K562 (cell line): Measurements from ENCODE around the gene ACSL3. TPM values are rescaled to one million over a fixed set of nuclear protein-coding genes. Genes with fewer than 3 reads are reported as not detected.

Source experiments
- CBFA2T2 ChIP-seq: fragments of 450-650 bp; conservative IDR thresholded peaks from 2 replicates; pipeline ENCODE4 v1.6.1; 2017; ENCODE audit warnings: mild to moderate bottlenecking
- FOS ChIP-seq: IDR thresholded peaks from 3 replicates; pipeline ENCODE4 v1.6.1; 2011; ENCODE audit not compliant: insufficient read length; ENCODE audit errors: extremely low read depth
- FOXA1 ChIP-seq: fragments of 450-650 bp; IDR thresholded peaks from 2 replicates; pipeline ENCODE4 v1.6.1; 2016; ENCODE audit warnings: mild to moderate bottlenecking, borderline replicate concordance
- FOXJ3 ChIP-seq: sonication (generic); formaldehyde crosslinking; IDR thresholded peaks from 2 replicates; pipeline ENCODE4 v1.4.0; 2020; ENCODE audit warnings: mild to moderate bottlenecking, missing genetic modification reagents
- HSF4 ChIP-seq: fragments of 250-450 bp; sonication (Bioruptor Pico); IDR thresholded peaks from 2 replicates; pipeline ENCODE4 v2.1.2; 2022; ENCODE audit warnings: mild to moderate bottlenecking, moderate library complexity, borderline replicate concordance
- KAT8 ChIP-seq: fragments of 450-650 bp; IDR thresholded peaks from 2 replicates; pipeline ENCODE4 v1.6.1; 2016; ENCODE audit warnings: low read depth, mild to moderate bottlenecking
- KLF16 ChIP-seq: IDR thresholded peaks from 2 replicates; pipeline ENCODE4 v1.6.1; 2016; ENCODE audit warnings: antibody characterized with exemption
- KLF6 ChIP-seq: fragments of 250-450 bp; sonication (Bioruptor Pico); IDR thresholded peaks from 2 replicates; pipeline ENCODE4 v1.4.0; 2020; ENCODE audit warnings: mild to moderate bottlenecking, moderate library complexity, borderline replicate concordance
- MED1 ChIP-seq: sonication (generic); formaldehyde crosslinking; IDR thresholded peaks from 2 replicates; pipeline ENCODE4 v1.8.1; 2023; ENCODE audit warnings: missing genetic modification reagents, borderline replicate concordance
- MIER1 ChIP-seq: fragments of 450-650 bp; IDR thresholded peaks from 2 replicates; pipeline ENCODE4 v1.6.1; 2016; ENCODE audit warnings: antibody characterized with exemption, mild to moderate bottlenecking, low read depth
- NCOR1 ChIP-seq: fragments of 450-650 bp; IDR thresholded peaks from 2 replicates; pipeline ENCODE4 v1.6.1; 2016; ENCODE audit warnings: mild to moderate bottlenecking, moderate library complexity
- POLR2AphosphoS5 ChIP-seq: IDR thresholded peaks from 2 replicates; pipeline ENCODE4 v1.6.1; 2011; ENCODE audit warnings: mild to moderate bottlenecking, low read depth, low read length, moderate library complexity; ENCODE audit not compliant: control insufficient read depth, insufficient read depth
- PPARD ChIP-seq: fragments of 250-450 bp; sonication (Bioruptor Pico); IDR thresholded peaks from 2 replicates; pipeline ENCODE4 v1.8.0; 2022; ENCODE audit warnings: inconsistent platforms, mild to moderate bottlenecking, moderate library complexity
- RFX5 ChIP-seq: IDR thresholded peaks from 2 replicates; pipeline ENCODE4 v1.6.1; 2011; ENCODE audit warnings: low read depth, mild to moderate bottlenecking, improper control_type of control experiment, low read length
- SP1 ChIP-seq: sonication (generic); formaldehyde crosslinking; IDR thresholded peaks from 2 replicates; pipeline ENCODE4 v1.8.1; 2022; ENCODE audit warnings: mild to moderate bottlenecking, missing genetic modification reagents
- TCFL5 ChIP-seq: fragments of 250-450 bp; sonication (Bioruptor Pico); conservative IDR thresholded peaks from 2 replicates; pipeline ENCODE4 v1.6.1; 2021; ENCODE audit warnings: mild to moderate bottlenecking, moderate library complexity, matching md5 sums
- U2AF1 ChIP-seq: fragments of 200-400 bp; formaldehyde crosslinking; optimal IDR thresholded peaks from 2 replicates; pipeline ENCODE3; 2017; ENCODE audit warnings: mild to moderate bottlenecking, low read depth, low read length, moderate library complexity
- ZC3H4 ChIP-seq: sonication (generic); formaldehyde crosslinking; IDR thresholded peaks from 2 replicates; pipeline ENCODE4 v1.9.0; 2021; ENCODE audit warnings: missing genetic modification reagents, borderline replicate concordance
- ZNF12 ChIP-seq: sonication (generic); formaldehyde crosslinking; IDR thresholded peaks from 2 replicates; pipeline ENCODE4 v1.4.0; 2020; ENCODE audit warnings: mild to moderate bottlenecking, missing genetic modification reagents
- ZNF253 ChIP-seq: fragments of 250-450 bp; sonication (Bioruptor Pico); conservative IDR thresholded peaks from 2 replicates; pipeline ENCODE4 v1.6.1; 2021; ENCODE audit warnings: mild to moderate bottlenecking
- ZNF431 ChIP-seq: sonication (generic); formaldehyde crosslinking; IDR thresholded peaks from 2 replicates; pipeline ENCODE4 v1.8.0; 2022; ENCODE audit warnings: mild to moderate bottlenecking, missing genetic modification reagents
- ZNF584 ChIP-seq: fragments of 200-800 bp; sonication (Bioruptor generic); IDR thresholded peaks from 2 replicates; pipeline ENCODE4 v1.6.1; 2016; ENCODE audit warnings: low read depth, mild to moderate bottlenecking, missing genetic modification characterization, missing compliant biosample characterization
- ZNF830 ChIP-seq: fragments of 250-450 bp; sonication (Bioruptor Pico); IDR thresholded peaks from 2 replicates; pipeline ENCODE4 v1.5.0; 2021; ENCODE audit warnings: mild to moderate bottlenecking
- polyA plus RNA-seq, 8 experiments: library from polyadenylated mRNA; depleted of rRNA in 4 of 8; stranded (reverse) in 5 of 8; unstranded in 3 of 8; fragments of >200 nt; fragmentation: Nextera tagmentation in 2 of 8; fragmentation: Illumina TruSeq in 1 of 8; extraction: Ambion mirVana in 2 of 8; extraction: Trizol in 1 of 8; gene quantifications; 2 replicates each; pipeline versions ENCODE4 v1.2.1 to v1.2.3, GENCODE V29; 2011 to 2014; ENCODE audit warnings: inconsistent platforms in 1 of 8, missing spikeins in 1 of 8
- total RNA-seq, 7 experiments: library from RNA; depleted of rRNA in 6 of 7; stranded (reverse); fragments of >200 nt in 6 of 7; fragmentation: Illumina TruSeq in 2 of 7; extraction: Trizol in 2 of 7; gene quantifications; 2 replicates each; pipeline versions ENCODE4 v1.2.1 to v1.2.3, GENCODE V29; 2011 to 2021; ENCODE audit warnings: low replicate concordance in 1 of 7
- TF ChIP-seq, protein P1 (sequence below), 2 experiments: fragments of 450-650 bp in 1 of 2; sonication (generic) in 1 of 2; formaldehyde crosslinking; conservative IDR thresholded peaks; 2 replicates each; pipeline versions ENCODE4 v1.4.0 to v1.8.1; 2020 to 2022; ENCODE audit warnings: mild to moderate bottlenecking in 1 of 2, missing genetic modification reagents in 1 of 2
- TF ChIP-seq, protein P2 (sequence below): fragments of 450-650 bp; IDR thresholded peaks from 2 replicates; pipeline ENCODE4 v1.6.1; 2017; ENCODE audit warnings: antibody characterized with exemption, mild to moderate bottlenecking
- TF ChIP-seq, protein P3 (sequence below), 2 experiments: fragments of 450-650 bp in 1 of 2; sonication (generic) in 1 of 2; formaldehyde crosslinking in 1 of 2; IDR thresholded peaks in 1 of 2; conservative IDR thresholded peaks in 1 of 2; 2 replicates each; pipeline versions ENCODE4 v1.6.1 to v1.8.1; 2016 to 2023; ENCODE audit warnings: mild to moderate bottlenecking in 2 of 2, moderate library complexity in 2 of 2, inconsistent platforms in 1 of 2, missing genetic modification reagents in 1 of 2

The ACSL3 gene
- total and polyA plus RNA-seq, 9 of the 15 experiments (the other 6 are each of a cell fraction or from before 2014, with no cell fraction given) = 21.3 to 123 (median 85.2) TPM

- TF ChIP-seq SP1 (CRISPR knock-in tag) (no peak), ZNF12 (CRISPR knock-in tag) (no peak), FOXJ3 (CRISPR knock-in tag) (no peak), FOS (no peak), KLF16 (peak; percentile 66; the same call in 1 of the 2 replicates), ZNF431 (CRISPR knock-in tag) (no peak), ZNF830 (CRISPR knock-in tag) (no peak), ZC3H4 (no peak), NCOR1 (peak; percentile 78), KAT8 (no peak), ZNF584 (CRISPR knock-in tag) (no peak), KLF6 (CRISPR knock-in tag) (no peak), HSF4 (CRISPR knock-in tag) (no peak), U2AF1 (no peak), ZNF253 (no peak), POLR2AphosphoS5 (peak; percentile 57; the same call in 1 of the 2 replicates), MED1 (CRISPR knock-in tag) (no peak), MIER1 (no peak), CBFA2T2 (peak; percentile 78), FOXA1 (no peak), RFX5 (no peak), PPARD (no peak), TCFL5 (no peak)
- TF ChIP-seq, protein P1, sequence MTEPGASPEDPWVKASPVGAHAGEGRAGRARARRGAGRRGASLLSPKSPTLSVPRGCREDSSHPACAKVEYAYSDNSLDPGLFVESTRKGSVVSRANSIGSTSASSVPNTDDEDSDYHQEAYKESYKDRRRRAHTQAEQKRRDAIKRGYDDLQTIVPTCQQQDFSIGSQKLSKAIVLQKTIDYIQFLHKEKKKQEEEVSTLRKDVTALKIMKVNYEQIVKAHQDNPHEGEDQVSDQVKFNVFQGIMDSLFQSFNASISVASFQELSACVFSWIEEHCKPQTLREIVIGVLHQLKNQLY (CRISPR knock-in tag; conservative IDR thresholded peaks at IDR 0.05) = no peak
- TF ChIP-seq, protein P2, sequence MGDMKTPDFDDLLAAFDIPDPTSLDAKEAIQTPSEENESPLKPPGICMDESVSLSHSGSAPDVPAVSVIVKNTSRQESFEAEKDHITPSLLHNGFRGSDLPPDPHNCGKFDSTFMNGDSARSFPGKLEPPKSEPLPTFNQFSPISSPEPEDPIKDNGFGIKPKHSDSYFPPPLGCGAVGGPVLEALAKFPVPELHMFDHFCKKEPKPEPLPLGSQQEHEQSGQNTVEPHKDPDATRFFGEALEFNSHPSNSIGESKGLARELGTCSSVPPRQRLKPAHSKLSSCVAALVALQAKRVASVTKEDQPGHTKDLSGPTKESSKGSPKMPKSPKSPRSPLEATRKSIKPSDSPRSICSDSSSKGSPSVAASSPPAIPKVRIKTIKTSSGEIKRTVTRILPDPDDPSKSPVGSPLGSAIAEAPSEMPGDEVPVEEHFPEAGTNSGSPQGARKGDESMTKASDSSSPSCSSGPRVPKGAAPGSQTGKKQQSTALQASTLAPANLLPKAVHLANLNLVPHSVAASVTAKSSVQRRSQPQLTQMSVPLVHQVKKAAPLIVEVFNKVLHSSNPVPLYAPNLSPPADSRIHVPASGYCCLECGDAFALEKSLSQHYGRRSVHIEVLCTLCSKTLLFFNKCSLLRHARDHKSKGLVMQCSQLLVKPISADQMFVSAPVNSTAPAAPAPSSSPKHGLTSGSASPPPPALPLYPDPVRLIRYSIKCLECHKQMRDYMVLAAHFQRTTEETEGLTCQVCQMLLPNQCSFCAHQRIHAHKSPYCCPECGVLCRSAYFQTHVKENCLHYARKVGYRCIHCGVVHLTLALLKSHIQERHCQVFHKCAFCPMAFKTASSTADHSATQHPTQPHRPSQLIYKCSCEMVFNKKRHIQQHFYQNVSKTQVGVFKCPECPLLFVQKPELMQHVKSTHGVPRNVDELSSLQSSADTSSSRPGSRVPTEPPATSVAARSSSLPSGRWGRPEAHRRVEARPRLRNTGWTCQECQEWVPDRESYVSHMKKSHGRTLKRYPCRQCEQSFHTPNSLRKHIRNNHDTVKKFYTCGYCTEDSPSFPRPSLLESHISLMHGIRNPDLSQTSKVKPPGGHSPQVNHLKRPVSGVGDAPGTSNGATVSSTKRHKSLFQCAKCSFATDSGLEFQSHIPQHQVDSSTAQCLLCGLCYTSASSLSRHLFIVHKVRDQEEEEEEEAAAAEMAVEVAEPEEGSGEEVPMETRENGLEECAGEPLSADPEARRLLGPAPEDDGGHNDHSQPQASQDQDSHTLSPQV = no peak
- TF ChIP-seq, protein P3, sequence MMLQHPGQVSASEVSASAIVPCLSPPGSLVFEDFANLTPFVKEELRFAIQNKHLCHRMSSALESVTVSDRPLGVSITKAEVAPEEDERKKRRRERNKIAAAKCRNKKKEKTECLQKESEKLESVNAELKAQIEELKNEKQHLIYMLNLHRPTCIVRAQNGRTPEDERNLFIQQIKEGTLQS (IDR thresholded peaks at IDR 0.05) = no peak
- TF ChIP-seq, protein P3 (CRISPR knock-in tag; conservative IDR thresholded peaks at IDR 0.05) = no peak
These were observed 30.7 kb upstream of the ACSL3 start (continued) for GRCh38 chr2:222830164-222830563.
